BE2C (cell line): ENCODE measurements around the gene ACADS.
A peak's percentile ranks its signal among the peaks of the same experiment; 100 is the strongest.

ENCODE experiments used
- DNase-seq: peaks from one replicate; pipeline ENCODE4 v3.0.0-alpha.2; 2020
- H3K27me3 ChIP-seq: fragments of 250-450 bp; sonication (Bioruptor Pico); 2 replicates; pipeline ENCODE4 v1.5.1; 2020; ENCODE audit warnings: mild to moderate bottlenecking
- H3K36me3 ChIP-seq: fragments of 250-450 bp; sonication (Bioruptor Pico); 2 replicates; pipeline ENCODE4 v1.5.1; 2020; ENCODE audit warnings: mild to moderate bottlenecking
- H3K4me1 ChIP-seq: fragments of 250-450 bp; sonication (Bioruptor Pico); 2 replicates; pipeline ENCODE4 v1.5.1; 2020
- H3K4me3 ChIP-seq: 2 replicates; pipeline ENCODE4 v1.5.1; 2011; ENCODE audit warnings: low read depth, low read length
- H3K9me3 ChIP-seq: fragments of 250-450 bp; sonication (Bioruptor Pico); 2 replicates; pipeline ENCODE4 v1.5.1; 2020
- TF ChIP-seq, protein P1 (sequence below): IDR thresholded peaks from 2 replicates; pipeline ENCODE4 v1.5.1; 2012; ENCODE audit warnings: mild to moderate bottlenecking, low read depth, low read length

Gene ACADS

DNA sequence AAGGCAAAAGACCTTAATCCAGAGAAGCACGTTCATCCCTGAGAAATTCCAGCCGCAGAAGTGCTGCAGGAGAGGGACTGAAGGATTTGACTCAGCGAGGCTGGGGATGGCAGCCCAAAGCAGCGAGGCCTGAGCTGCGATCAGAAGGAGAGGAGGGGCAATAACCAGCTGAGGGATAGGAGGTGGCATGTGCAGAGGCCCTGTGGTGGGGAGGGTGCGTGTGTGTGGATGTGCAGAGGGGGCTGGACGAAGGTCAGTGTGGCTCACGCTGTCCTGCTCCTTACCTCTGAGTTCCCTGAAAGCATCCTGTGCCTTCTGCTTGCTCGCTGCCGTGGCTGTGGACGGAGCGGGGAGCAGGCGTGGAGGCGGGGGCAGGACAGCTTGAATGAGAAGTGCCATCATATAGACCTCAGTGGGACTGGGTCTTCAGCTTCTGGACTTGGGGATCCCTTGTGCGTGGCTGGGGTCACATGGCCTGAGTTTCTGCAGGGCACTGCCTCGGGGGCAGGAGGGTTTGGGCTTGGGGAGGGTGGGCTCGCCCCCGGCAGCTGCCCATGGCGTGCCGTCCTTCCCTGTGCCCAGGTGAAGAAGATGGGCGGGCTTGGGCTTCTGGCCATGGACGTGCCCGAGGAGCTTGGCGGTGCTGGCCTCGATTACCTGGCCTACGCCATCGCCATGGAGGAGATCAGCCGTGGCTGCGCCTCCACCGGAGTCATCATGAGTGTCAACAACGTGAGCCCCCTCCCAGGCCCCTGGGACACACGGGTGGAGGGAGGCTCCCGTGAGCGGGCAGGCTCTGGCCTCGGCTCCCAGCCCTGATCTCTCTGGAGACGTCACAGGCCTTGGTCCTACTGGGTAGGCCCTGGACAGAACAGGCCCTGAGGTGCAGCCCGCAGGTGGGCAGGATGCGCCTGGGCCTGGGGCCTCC lies 11.0 kb downstream of the ACADS start:
- no peaks in the 10 kb centered on the region for H3K4me1 ChIP-seq
- no peaks in the 10 kb centered on the region for H3K27me3 ChIP-seq
- DNase-seq = no peak
- no peaks in the 10 kb centered on the region for H3K36me3 ChIP-seq
- no peaks in the 10 kb centered on the region for H3K9me3 ChIP-seq
- TF ChIP-seq, protein P1, sequence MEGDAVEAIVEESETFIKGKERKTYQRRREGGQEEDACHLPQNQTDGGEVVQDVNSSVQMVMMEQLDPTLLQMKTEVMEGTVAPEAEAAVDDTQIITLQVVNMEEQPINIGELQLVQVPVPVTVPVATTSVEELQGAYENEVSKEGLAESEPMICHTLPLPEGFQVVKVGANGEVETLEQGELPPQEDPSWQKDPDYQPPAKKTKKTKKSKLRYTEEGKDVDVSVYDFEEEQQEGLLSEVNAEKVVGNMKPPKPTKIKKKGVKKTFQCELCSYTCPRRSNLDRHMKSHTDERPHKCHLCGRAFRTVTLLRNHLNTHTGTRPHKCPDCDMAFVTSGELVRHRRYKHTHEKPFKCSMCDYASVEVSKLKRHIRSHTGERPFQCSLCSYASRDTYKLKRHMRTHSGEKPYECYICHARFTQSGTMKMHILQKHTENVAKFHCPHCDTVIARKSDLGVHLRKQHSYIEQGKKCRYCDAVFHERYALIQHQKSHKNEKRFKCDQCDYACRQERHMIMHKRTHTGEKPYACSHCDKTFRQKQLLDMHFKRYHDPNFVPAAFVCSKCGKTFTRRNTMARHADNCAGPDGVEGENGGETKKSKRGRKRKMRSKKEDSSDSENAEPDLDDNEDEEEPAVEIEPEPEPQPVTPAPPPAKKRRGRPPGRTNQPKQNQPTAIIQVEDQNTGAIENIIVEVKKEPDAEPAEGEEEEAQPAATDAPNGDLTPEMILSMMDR = no peak
- no peak overlapping the region for H3K4me3 ChIP-seq

DNA sequence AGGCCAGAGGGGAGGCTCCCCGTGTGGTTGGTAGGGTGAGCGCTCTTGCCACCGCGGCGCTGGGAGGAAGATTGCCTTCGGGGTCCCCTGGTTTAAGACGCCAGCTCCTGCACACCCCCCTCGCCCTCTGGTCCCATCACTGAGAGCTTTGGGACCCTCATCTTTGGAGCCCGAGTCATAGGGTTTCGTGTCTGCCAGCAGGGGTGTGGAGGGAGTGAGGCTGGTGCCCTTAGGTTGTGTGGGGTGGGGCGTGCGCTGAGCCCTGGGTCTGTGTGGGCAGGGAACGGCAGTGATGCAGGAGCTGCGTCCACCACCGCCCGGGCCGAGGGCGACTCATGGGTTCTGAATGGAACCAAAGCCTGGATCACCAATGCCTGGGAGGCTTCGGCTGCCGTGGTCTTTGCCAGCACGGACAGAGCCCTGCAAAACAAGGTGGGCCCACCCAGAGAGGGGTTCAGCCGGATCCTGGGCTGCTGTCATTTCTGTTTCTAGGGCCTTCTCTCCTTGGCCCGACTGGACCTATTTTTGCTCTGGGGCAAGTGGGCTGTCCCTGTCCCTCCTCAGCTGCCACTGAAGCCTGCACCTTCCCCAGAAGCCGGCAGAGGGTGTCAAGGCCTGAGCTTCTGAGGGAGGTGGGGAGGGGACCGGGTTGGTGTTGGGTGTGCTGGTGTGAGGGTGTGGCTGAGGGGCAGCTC lies 12.1 kb downstream of the ACADS start:
- Histone ChIP-seq H3K9me3 (no peaks in the 10 kb centered on the region), H3K36me3 (no peaks in the 10 kb centered on the region), H3K27me3 (no peaks in the 10 kb centered on the region), H3K4me3 (no peak overlapping the region), H3K4me1 (no peaks in the 10 kb centered on the region)
- no peak for DNase-seq
- TF ChIP-seq, protein P1 = peak; percentile 30

DNA sequence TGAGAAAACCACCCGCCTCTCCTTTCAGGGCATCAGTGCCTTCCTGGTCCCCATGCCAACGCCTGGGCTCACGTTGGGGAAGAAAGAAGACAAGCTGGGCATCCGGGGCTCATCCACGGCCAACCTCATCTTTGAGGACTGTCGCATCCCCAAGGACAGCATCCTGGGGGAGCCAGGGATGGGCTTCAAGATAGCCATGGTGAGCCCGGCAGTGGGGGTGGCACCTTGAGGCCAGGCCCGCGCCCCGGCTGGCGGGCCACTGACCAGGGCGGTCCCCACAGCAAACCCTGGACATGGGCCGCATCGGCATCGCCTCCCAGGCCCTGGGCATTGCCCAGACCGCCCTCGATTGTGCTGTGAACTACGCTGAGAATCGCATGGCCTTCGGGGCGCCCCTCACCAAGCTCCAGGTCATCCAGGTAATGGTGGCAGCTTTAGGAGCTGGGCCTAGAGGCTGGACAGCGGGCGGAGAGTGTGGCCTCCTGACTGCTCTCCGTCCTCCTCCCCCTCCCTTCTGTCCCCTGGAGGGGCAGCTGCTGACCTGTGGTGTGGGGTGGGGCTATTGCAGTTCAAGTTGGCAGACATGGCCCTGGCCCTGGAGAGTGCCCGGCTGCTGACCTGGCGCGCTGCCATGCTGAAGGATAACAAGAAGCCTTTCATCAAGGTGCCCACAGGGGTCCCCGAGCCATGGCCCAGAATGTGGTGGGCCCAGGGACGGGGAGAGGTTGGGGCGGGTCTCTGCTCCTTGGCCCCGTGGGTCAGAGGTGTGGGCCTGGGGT lies 12.8 kb downstream of the ACADS start:
- DNase-seq = no peak
- Histone ChIP-seq H3K36me3 (no peaks in the 10 kb centered on the region), H3K9me3 (no peaks in the 10 kb centered on the region), H3K27me3 (no peaks in the 10 kb centered on the region), H3K4me3 (no peak overlapping the region), H3K4me1 (no peaks in the 10 kb centered on the region)
- TF ChIP-seq, protein P1 = no peak

DNA sequence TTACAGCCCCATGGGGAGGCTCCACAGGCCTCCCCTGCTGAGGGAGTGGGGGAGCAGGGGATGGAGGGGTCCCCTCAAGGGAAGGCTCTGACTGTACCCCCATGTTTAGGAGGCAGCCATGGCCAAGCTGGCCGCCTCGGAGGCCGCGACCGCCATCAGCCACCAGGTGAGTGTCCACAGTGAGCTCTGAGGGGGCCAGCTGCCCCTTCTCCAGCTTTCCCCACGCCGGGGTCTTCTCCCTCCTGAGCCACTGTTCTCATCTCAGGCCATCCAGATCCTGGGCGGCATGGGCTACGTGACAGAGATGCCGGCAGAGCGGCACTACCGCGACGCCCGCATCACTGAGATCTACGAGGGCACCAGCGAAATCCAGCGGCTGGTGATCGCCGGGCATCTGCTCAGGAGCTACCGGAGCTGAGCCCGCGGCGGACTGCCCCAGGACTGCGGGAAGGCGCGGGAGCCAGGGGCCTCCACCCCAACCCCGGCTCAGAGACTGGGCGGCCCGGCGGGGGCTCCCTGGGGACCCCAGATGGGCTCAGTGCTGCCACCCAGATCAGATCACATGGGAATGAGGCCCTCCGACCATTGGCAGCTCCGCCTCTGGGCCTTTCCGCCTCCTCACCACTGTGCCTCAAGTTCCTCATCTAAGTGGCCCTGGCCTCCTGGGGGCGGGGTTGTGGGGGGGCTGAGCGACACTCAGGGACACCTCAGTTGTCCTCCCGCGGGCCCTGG lies 13.6 kb downstream of the ACADS start:
- TF ChIP-seq, protein P1 = no peak
- DNase-seq = no peak
- H3K4me1 ChIP-seq = no peaks in the 10 kb centered on the region
- H3K9me3 ChIP-seq = no peaks in the 10 kb centered on the region
- no peaks in the 10 kb centered on the region for H3K27me3 ChIP-seq
- H3K36me3 ChIP-seq = no peaks in the 10 kb centered on the region
- no peak overlapping the region for H3K4me3 ChIP-seq

DNA sequence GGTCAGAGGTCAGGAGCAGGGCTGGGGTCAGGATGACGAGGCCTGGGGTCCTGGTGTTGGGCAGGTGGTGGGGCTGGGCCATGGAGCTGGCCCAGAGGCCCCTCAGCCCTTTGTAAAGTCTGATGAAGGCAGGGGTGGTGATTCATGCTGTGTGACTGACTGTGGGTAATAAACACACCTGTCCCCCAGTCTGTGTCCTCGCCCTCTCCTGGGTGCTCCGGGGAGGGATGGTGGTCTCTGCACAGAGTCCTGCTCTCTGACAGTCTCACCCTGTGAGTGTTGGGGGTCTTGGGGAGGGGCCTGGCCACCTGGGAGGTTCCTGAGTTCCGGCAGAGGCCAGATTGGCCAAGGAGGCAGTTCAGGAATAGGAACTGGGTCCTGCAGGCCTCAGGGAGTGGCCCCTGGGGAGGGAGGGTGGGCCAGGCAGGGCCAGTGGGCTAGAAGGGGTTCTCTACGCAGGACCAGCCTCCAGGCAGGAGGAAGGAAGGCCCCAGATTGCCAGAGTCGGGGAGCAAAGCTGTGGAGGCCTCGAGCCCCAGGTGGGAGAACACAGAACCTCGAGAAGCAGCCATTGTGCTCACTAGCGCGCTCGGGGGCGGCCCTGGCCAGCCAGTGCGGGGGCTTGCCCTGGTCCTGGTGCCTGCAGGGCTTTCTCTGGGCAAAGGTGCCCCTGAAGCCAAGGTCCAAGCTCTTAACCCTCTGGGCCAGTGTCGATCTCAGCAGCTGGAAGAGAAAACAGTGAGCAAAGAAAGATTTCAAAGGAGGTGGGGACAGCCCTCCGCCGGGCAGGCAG lies 14.4 kb downstream of the ACADS start:
- TF ChIP-seq, protein P1 = no peak
- no peak overlapping the region for H3K4me3 ChIP-seq

More for the DNA sequence above, 14.4 kb downstream of the ACADS start:
- Histone ChIP-seq H3K27me3 (no peaks in the 10 kb centered on the region), H3K36me3 (no peaks in the 10 kb centered on the region), H3K4me1 (no peaks in the 10 kb centered on the region), H3K9me3 (no peaks in the 10 kb centered on the region)
- DNase-seq = no peak
